Thoracic aorta (tissue), 2 donors: ENCODE data around the gene FAM83G. TPM values are rescaled to one million over a fixed set of nuclear protein-coding genes. Genes with fewer than 3 reads are reported as not detected.

Experiments used
- ATAC-seq: fragments of 150-250 bp; one replicate; pipeline ENCODE4 v1.8.0; 2017; ENCODE audit warnings: low read depth; ENCODE audit not compliant: insufficient number of reproducible peaks, low FRiP score
- DNase-seq: peaks from one replicate; pipeline ENCODE4 v3.0.0-alpha.2; 2020; ENCODE audit warnings: low spot score
- H3K27ac ChIP-seq, 2 donors: fragments of 200-600 bp; sonication (generic); 1 replicate in 1 of 2; 2 replicates in 1 of 2; pipeline ENCODE4 v1.5.1; 2016; ENCODE audit warnings: mild to moderate bottlenecking in 2 of 2, moderate library complexity in 2 of 2
- H3K27me3 ChIP-seq: fragments of 200-600 bp; sonication (generic); replicated peaks from 2 replicates; pipeline ENCODE4 v1.6.0; 2016; ENCODE audit warnings: mild to moderate bottlenecking; ENCODE audit not compliant: insufficient read depth
- H3K36me3 ChIP-seq: fragments of 200-600 bp; sonication (generic); one replicate; pipeline ENCODE4 v1.5.1; 2016
- H3K4me1 ChIP-seq, 2 donors: fragments of 200-600 bp; sonication (generic); 1 replicate in 1 of 2; 2 replicates in 1 of 2; pipeline versions ENCODE4 v1.5.1 to v1.6.0; 2016; ENCODE audit warnings: low read depth in 2 of 2, mild to moderate bottlenecking in 1 of 2; ENCODE audit not compliant: control insufficient read depth in 1 of 2
- H3K4me3 ChIP-seq: fragments of 200-600 bp; sonication (generic); 2 replicates; pipeline ENCODE4 v1.5.1; 2016; ENCODE audit warnings: mild to moderate bottlenecking
- H3K9me3 ChIP-seq: fragments of 200-600 bp; sonication (generic); 2 replicates; pipeline ENCODE4 v1.5.1; 2016
- CTCF ChIP-seq: fragments of 200-600 bp; sonication (generic); IDR thresholded peaks from one replicate; pipeline ENCODE4 v1.5.1; 2019; ENCODE audit warnings: antibody characterized with exemption
- total RNA-seq, 2 donors: library from RNA; depleted of rRNA; stranded (reverse); fragments of >200 nt; gene quantifications; one replicate each; pipeline versions ENCODE4 v1.1.0 to v1.2.3, GENCODE V29; 2016

The FAM83G gene
- total RNA-seq, 2 donors from 2014 or later = 10.8 to 19.8 TPM

- no peaks in the 10 kb centered on the region for H3K4me1 ChIP-seq
- DNase-seq (no peak), ATAC-seq (no peak)
- H3K27ac ChIP-seq = no peak within 1 kb of the TSS
- no peak for TF ChIP-seq CTCF
- no peaks in the 10 kb centered on the region for H3K27me3 ChIP-seq
- H3K9me3 ChIP-seq = no peaks in the 10 kb centered on the region
- H3K36me3 ChIP-seq = no peaks in the 10 kb centered on the region
- H3K4me3 ChIP-seq = no peak within 1 kb of the TSS
These were observed 52.4 kb downstream of the FAM83G start, which contains the start of gene SLC5A10 for GRCh38 chr17:18951941-18952842. Gene SLC5A10 (plus strand): TSS chr17:18952165. CDS start chr17:18952206, 41 bp downstream.

GRCh38 chr17:18950944-18951905 is 53.3 kb downstream of the FAM83G start:
- ATAC-seq (no peak), DNase-seq (no peak)
- no peaks in the 10 kb centered on the region for H3K27me3 ChIP-seq
- H3K27ac ChIP-seq = no peak overlapping the region
- no peaks in the 10 kb centered on the region for H3K9me3 ChIP-seq
- H3K4me1 ChIP-seq = no peaks in the 10 kb centered on the region
- no peaks in the 10 kb centered on the region for H3K36me3 ChIP-seq
- TF ChIP-seq CTCF = no peak
- no peak overlapping the region for H3K4me3 ChIP-seq

- TF ChIP-seq CTCF = no peak
- Histone ChIP-seq H3K4me1 (no peaks in the 10 kb centered on the region), H3K27ac (no peak overlapping the region), H3K27me3 (no peaks in the 10 kb centered on the region), H3K36me3 (no peaks in the 10 kb centered on the region), H3K4me3 (no peak overlapping the region), H3K9me3 (no peaks in the 10 kb centered on the region)
- ATAC-seq (no peak), DNase-seq (no peak)
These were observed 54.2 kb downstream of the FAM83G start for GRCh38 chr17:18950346-18950745.

- no peak for TF ChIP-seq CTCF
- H3K27me3 ChIP-seq = no peaks in the 10 kb centered on the region
- no peak overlapping the region for H3K4me3 ChIP-seq
- no peaks in the 10 kb centered on the region for H3K36me3 ChIP-seq
- H3K9me3 ChIP-seq = no peaks in the 10 kb centered on the region
- ATAC-seq (no peak), DNase-seq (no peak)
- no peaks in the 10 kb centered on the region for H3K4me1 ChIP-seq
- no peak overlapping the region for H3K27ac ChIP-seq
These were observed 55.0 kb downstream of the FAM83G start for GRCh38 chr17:18949566-18949965.
